Caco-2 (cell line): Measurements from ENCODE around the gene KIF14. TPM values are rescaled to one million over a fixed set of nuclear protein-coding genes. Genes with fewer than 3 reads are reported as not detected.

Experiments used
- BruUV-seq: library from RNA; stranded (reverse); fragments of 400-500 nt; replicated peaks from 2 replicates; lab custom pipeline; 2021; lab: Mats Ljungman, UMichigan
- CTCF ChIA-PET: fragments of 300-600 bp; sonication (Branson Sonifier 250); formaldehyde crosslinking; loops from one replicate; lab custom pipeline; 2022; ENCODE audit warnings: antibody characterized with exemption; lab: Charles Lee
- POLR2A ChIA-PET: fragments of 300-600 bp; sonication (Branson Sonifier 250); formaldehyde crosslinking; loops from one replicate; lab custom pipeline; 2022; ENCODE audit warnings: antibody characterized with exemption; lab: Charles Lee
- DNase-seq, 2 experiments: peaks; one replicate each; pipeline versions ENCODE4 v3.0.0 to v3.0.0-alpha.2; 2020 to 2022
- H3K27me3 ChIP-seq: replicated peaks from 2 replicates; pipeline ENCODE4 v1.6.0; 2011; ENCODE audit warnings: low read length; ENCODE audit not compliant: control insufficient read depth, insufficient read depth
- H3K36me3 ChIP-seq: 2 replicates; pipeline ENCODE4 v1.5.1; 2011; ENCODE audit warnings: low read length; ENCODE audit not compliant: control insufficient read depth, insufficient read depth
- H3K4me1 ChIP-seq: fragments of 250-450 bp; sonication (Bioruptor Pico); 2 replicates; pipeline ENCODE4 v1.5.1; 2020; ENCODE audit warnings: mild to moderate bottlenecking
- H3K4me3 ChIP-seq: 2 replicates; pipeline ENCODE4 v1.5.1; 2011; ENCODE audit warnings: low read depth, mild to moderate bottlenecking, control low read depth, low read length
- H3K9me3 ChIP-seq: fragments of 250-450 bp; sonication (Bioruptor Pico); 2 replicates; pipeline ENCODE4 v1.5.1; 2020; ENCODE audit warnings: mild to moderate bottlenecking, moderate library complexity
- H3K27ac Mint-ChIP-seq: one replicate; pipeline ENCODE4 v1.8.0; 2022; ENCODE audit warnings: mixed read lengths; ENCODE audit not compliant: unreplicated experiment
- H3K27me3 Mint-ChIP-seq: one replicate; pipeline ENCODE4 v1.8.0; 2022; ENCODE audit warnings: mixed read lengths; ENCODE audit not compliant: insufficient read depth, unreplicated experiment
- H3K36me3 Mint-ChIP-seq: one replicate; pipeline ENCODE4 v1.8.0; 2022; ENCODE audit warnings: mild to moderate bottlenecking, mixed read lengths; ENCODE audit not compliant: insufficient read depth, unreplicated experiment
- H3K4me1 Mint-ChIP-seq: one replicate; pipeline ENCODE4 v1.8.0; 2022; ENCODE audit warnings: low read depth, mixed read lengths; ENCODE audit not compliant: unreplicated experiment
- H3K4me3 Mint-ChIP-seq: one replicate; pipeline ENCODE4 v1.8.0; 2022; ENCODE audit warnings: mild to moderate bottlenecking, moderate library complexity, mixed read lengths; ENCODE audit not compliant: unreplicated experiment
- H3K9me3 Mint-ChIP-seq: one replicate; pipeline ENCODE4 v1.8.0; 2022; ENCODE audit warnings: mixed read lengths; ENCODE audit not compliant: unreplicated experiment
- intact Hi-C: fragments of 100-400 bp; cut with micrococcal nuclease; formaldehyde crosslinking; loops from one replicate; pipeline ENCODE4 v1.10.0; 2022; ENCODE audit not compliant: unreplicated experiment
- total RNA-seq: library from RNA; stranded (reverse); gene quantifications from 2 replicates; pipeline ENCODE4 v1.2.3, GENCODE V29; 2022
- TF ChIP-seq, protein P1 (sequence below), 2 experiments: fragments of 200-600 bp in 1 of 2; IDR thresholded peaks; 1 replicate in 1 of 2; 2 replicates in 1 of 2; pipeline versions ENCODE4 v1.5.1 to v1.8.0; 2011 to 2022; ENCODE audit warnings: antibody characterized with exemption in 1 of 2, control low read depth in 1 of 2, inconsistent platforms in 1 of 2, low read depth in 1 of 2, low read length in 1 of 2, mild to moderate bottlenecking in 1 of 2, moderate library complexity in 1 of 2; ENCODE audit not compliant: insufficient read depth in 1 of 2, severe bottlenecking in 1 of 2, unreplicated experiment in 1 of 2

KIF14 gene
- total RNA-seq, 1 experiment from 2014 or later: 11.6 TPM

DNA sequence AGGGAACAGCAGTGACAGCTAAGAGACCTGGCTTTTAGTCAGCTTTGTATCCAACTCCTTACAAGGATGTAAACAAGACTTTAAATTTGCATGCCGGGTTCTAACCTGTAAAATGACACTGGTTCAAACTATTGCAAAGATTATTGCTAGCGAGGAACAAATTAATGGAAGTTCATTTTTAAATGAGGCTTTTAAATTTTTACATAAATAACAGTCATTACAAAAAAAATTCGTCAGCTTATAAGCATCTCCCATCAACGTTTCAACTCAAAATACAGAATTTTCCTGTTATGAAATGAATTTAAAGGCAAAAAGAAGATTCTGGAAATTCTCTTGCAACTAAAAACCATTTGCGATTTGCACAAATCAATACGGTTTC, 668 bp downstream of the KIF14 start:
- Mint-ChIP-seq H3K27ac (peak overlapping the region; percentile 92), H3K9me3 (no peaks in the 10 kb centered on the region), H3K36me3 (peaks cover 23% of the 10 kb centered on the region), H3K4me3 (peak overlapping the region; percentile 94), H3K4me1 (peaks cover 7% of the 10 kb centered on the region), H3K27me3 (no peaks in the 10 kb centered on the region)
- Histone ChIP-seq H3K36me3 (no peaks in the 10 kb centered on the region), H3K4me3 (peak overlapping the region; percentile 85), H3K4me1 (0 out of 2 replicates have a peak, but pooled peaks cover 3% of the 10 kb centered on the region), H3K27me3 (no peaks in the 10 kb centered on the region), H3K9me3 (no peaks in the 10 kb centered on the region)
- DNase-seq: no peak
- TSS peak; percentile 50 for BruUV-seq
- ChIA-PET CTCF (no interaction called here), POLR2A (no interaction called here)
- TF ChIP-seq, protein P1, sequence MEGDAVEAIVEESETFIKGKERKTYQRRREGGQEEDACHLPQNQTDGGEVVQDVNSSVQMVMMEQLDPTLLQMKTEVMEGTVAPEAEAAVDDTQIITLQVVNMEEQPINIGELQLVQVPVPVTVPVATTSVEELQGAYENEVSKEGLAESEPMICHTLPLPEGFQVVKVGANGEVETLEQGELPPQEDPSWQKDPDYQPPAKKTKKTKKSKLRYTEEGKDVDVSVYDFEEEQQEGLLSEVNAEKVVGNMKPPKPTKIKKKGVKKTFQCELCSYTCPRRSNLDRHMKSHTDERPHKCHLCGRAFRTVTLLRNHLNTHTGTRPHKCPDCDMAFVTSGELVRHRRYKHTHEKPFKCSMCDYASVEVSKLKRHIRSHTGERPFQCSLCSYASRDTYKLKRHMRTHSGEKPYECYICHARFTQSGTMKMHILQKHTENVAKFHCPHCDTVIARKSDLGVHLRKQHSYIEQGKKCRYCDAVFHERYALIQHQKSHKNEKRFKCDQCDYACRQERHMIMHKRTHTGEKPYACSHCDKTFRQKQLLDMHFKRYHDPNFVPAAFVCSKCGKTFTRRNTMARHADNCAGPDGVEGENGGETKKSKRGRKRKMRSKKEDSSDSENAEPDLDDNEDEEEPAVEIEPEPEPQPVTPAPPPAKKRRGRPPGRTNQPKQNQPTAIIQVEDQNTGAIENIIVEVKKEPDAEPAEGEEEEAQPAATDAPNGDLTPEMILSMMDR (IDR thresholded peaks at IDR 0.05; ENCODE audit: insufficient read depth in 1 of 2, low read depth in 1 of 2, low read length in 1 of 2, severe bottlenecking in 1 of 2, unreplicated experiment in 1 of 2): no peak
- intact Hi-C loops: loop anchor here (1.0 to 5.0 kb wide), 5 partner anchors 18 to 422 kb away; partner anchors contain the start of gene DDX59

DNA sequence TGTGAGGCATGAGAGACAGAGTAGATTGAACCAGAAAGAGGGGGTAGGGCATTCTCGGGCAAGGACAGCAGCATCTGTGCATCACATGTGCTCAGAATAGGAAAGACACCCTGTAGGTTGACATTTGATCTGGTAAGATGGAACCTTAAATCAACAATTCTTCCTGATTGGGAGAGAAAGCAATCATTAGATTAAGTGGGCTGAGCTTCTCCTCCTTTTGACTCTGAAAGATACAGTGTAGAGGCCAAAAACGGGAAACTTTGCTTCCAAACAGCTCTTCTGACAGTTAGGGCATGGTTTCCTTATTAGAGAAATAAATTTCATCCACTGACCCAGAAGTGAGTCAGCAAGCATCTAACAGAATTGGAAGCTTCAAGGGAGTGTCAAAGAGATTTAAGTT, 9.7 kb downstream of the KIF14 start:
- Mint-ChIP-seq H3K4me3 (no peak overlapping the region), H3K27ac (no peak overlapping the region), H3K4me1 (no peaks in the 10 kb centered on the region), H3K27me3 (no peaks in the 10 kb centered on the region), H3K36me3 (peaks cover 27% of the 10 kb centered on the region), H3K9me3 (no peaks in the 10 kb centered on the region)
- intact Hi-C loops: no loop called here
- no peak overlapping the region for H3K4me3 ChIP-seq
- CTCF ChIA-PET: no interaction called here
- POLR2A ChIA-PET: no interaction called here
- no TSS peak for BruUV-seq
- H3K36me3 ChIP-seq: no peaks in the 10 kb centered on the region
- H3K4me1 ChIP-seq: no peaks in the 10 kb centered on the region
- no peak for DNase-seq
- TF ChIP-seq, protein P1 (IDR thresholded peaks at IDR 0.05; ENCODE audit: insufficient read depth in 1 of 2, low read depth in 1 of 2, low read length in 1 of 2, severe bottlenecking in 1 of 2, unreplicated experiment in 1 of 2): no peak
- no peaks in the 10 kb centered on the region for H3K9me3 ChIP-seq
- no peaks in the 10 kb centered on the region for H3K27me3 ChIP-seq

DNA sequence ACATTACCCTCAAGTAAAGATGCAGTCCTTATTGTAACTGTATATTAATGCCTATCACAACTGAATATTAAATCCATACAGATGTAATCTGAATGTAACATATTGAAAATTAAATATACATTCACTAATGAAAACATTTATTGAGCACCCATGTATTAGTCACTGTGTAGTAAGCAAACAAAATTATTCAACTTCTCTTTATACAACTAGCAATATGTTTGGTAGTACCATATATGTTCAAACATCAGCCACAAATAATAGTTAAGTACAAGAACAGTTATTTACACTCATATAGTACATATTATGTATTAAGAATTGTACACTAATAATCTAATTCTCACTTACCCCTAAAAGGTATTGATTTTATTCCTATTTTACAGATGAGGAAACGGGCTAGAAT, 17.9 kb downstream of the KIF14 start:
- Mint-ChIP-seq H3K36me3 (peaks cover 16% of the 10 kb centered on the region), H3K4me3 (no peak overlapping the region), H3K9me3 (no peaks in the 10 kb centered on the region), H3K27ac (no peak overlapping the region), H3K27me3 (no peaks in the 10 kb centered on the region), H3K4me1 (no peaks in the 10 kb centered on the region)
- no TSS peak for BruUV-seq
- TF ChIP-seq, protein P1 (IDR thresholded peaks at IDR 0.05; ENCODE audit: insufficient read depth in 1 of 2, low read depth in 1 of 2, low read length in 1 of 2, severe bottlenecking in 1 of 2, unreplicated experiment in 1 of 2): no peak
- no peaks in the 10 kb centered on the region for H3K4me1 ChIP-seq
- DNase-seq: no peak
- intact Hi-C loops: no loop called here
- no peaks in the 10 kb centered on the region for H3K9me3 ChIP-seq
- ChIA-PET POLR2A (no interaction called here), CTCF (no interaction called here)
- H3K36me3 ChIP-seq: no peaks in the 10 kb centered on the region
- no peaks in the 10 kb centered on the region for H3K27me3 ChIP-seq
- H3K4me3 ChIP-seq: no peak overlapping the region
